Measurements from ENCODE around the gene GALNTL6.

DNA sequence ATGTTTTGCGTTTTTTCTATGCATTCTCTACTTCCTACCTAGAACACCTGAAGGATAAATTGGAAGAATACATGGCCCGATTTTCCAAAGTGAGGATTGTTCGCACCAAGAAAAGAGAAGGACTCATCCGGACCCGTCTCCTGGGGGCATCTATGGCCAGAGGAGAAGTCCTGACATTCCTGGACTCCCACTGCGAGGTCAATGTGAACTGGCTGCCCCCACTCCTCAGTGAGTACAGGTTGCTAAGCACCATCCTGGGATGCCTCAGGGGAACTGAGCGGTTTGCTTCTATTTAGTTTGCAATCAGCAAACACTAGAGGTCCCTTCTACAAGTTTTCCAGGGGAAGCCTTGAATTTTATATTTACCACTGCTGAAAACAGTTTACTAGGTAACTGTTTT is 996.1 kb downstream of the GALNTL6 start:
- TF ChIP-seq, protein P1, sequence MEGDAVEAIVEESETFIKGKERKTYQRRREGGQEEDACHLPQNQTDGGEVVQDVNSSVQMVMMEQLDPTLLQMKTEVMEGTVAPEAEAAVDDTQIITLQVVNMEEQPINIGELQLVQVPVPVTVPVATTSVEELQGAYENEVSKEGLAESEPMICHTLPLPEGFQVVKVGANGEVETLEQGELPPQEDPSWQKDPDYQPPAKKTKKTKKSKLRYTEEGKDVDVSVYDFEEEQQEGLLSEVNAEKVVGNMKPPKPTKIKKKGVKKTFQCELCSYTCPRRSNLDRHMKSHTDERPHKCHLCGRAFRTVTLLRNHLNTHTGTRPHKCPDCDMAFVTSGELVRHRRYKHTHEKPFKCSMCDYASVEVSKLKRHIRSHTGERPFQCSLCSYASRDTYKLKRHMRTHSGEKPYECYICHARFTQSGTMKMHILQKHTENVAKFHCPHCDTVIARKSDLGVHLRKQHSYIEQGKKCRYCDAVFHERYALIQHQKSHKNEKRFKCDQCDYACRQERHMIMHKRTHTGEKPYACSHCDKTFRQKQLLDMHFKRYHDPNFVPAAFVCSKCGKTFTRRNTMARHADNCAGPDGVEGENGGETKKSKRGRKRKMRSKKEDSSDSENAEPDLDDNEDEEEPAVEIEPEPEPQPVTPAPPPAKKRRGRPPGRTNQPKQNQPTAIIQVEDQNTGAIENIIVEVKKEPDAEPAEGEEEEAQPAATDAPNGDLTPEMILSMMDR (IDR thresholded peaks at IDR 0.05), result no peak
- TF ChIP-seq POLR2A (IDR thresholded peaks at IDR 0.05) (no peak), POLR2AphosphoS5 (IDR thresholded peaks at IDR 0.05) (no peak)

All from suprapubic skin (tissue), 4 donors.